GM12801 (cell line): ENCODE data around the gene CDC14A.

Experiments
- CTCF ChIP-seq: IDR thresholded peaks from one replicate; pipeline ENCODE4 v1.5.1; 2011; ENCODE audit warnings: control low read depth; ENCODE audit not compliant: insufficient read length; ENCODE audit errors: extremely low read depth

CDC14A gene

DNA sequence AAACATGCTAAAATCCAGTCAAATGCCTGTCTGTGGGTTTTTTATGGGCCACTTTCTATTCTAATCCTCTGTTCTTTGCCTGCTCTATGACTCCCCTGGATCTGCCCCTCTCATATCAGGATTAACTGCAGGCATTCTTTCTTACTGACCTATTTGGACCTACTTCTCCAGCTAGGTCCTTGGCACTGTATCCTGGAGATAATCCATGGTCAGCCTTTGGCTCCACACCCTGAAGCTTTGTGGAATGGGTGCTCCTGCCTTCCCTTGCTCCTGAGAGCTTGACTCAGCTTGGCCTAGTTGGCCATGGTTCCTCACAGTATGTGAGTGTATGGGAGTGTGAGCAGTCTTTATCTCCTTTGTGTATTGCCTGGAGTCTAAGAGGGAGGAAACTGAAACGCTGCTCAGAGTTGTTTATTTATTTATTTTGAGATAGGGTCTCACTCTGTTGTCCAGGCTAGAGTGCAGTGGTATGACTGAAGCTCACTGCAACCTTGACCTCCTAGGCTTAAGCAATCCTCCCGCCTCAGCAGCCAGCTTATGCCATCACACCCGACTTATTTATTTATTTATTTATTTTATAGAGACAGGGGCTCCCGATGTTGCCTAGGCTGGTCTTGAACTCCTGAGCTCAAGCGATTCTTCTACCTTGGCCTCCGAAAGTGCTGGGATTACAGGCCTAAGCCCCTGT, 28.7 kb upstream of the CDC14A start:
- no peak for TF ChIP-seq CTCF

DNA sequence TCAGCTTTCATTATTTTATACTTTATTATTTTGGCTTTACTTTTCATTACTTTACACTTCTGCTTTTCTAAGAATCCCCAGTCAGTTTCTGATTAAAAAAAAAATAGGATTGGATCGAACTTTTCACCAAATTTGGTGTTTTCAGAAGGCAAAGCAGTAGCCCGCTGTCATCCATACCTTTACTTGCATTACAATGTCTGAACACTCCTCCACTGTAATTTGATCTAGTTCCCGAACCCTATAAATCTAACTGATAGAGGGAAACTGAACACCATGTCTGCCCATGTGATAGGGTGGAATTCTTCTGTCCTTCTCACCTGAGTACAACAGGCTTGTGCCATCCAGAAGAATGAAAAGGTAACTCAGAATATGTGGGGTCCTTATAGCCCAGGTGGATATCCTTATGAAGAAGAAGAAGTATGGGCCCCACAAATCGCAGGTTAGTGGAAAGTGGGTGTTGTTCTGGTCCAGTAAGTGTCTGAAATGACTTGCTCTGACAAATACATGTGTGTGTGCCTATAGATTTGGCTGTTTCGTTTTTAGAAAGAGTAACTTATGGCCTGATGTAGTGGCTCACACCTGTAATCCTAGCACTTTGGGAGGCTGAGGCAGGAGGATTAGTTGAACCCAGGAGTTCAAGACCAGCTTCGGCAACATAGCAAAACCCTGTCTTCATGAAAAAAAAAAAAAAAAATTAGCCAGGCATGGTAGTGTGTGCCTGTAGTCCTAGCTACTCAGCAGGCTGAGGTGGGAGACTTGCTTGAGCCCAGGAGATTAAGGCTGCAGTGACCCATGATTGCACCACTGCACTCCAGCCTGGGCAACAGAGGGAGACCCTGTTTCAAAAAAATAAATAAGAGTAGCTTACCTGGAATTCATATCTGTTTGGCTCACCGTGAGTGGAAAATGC, 26.6 kb upstream of the CDC14A start:
- TF ChIP-seq CTCF = no peak

- TF ChIP-seq CTCF = no peak
Observed at GRCh38 chr1:100328133-100328532, 24.2 kb upstream of the CDC14A start.

DNA sequence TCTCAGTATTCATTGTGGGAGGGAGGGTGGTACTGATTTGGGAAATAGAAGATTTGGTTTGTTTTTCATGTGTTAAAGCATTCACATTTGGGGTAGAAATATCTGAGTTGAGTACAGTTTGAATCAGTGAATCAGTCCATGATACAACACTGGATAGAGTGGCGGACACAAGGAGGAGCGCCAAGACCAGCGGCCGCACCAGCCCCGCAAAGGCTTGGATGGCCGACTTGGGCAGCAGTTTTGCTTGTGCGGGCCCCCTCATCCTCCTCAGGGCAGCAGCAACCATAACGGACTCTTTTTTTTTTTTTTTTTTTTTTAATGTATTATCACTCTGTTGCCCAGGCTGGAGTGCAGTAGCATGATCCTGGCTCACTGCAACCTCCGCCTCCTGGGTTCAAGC, 20.0 kb upstream of the CDC14A start:
- TF ChIP-seq CTCF = no peak

DNA sequence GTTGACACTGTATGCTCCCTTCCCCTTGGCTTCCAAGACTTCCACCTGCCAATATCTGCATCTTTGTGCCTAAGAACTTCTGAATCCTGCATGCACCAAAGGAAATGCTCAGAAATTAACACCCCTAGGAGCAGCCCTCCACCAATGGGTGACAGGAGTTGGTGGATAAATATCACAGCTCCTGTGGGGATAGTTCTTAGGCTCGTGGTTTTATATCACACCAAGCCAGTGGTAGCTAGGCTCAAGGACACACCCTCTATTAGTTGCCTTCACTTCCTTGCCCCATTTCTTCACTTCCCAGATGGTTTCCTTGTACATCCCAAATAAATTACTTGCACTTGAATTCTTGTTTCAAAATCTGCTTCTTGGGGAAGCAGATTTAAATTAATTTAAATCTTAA, 16.9 kb upstream of the CDC14A start:
- TF ChIP-seq CTCF = no peak

GRCh38 chr1:100340494-100340893, 11.8 kb upstream of the CDC14A start:
- no peak for TF ChIP-seq CTCF

- no peak for TF ChIP-seq CTCF
Observed at GRCh38 chr1:100342348-100342747, 10.0 kb upstream of the CDC14A start.
